ENCODE data around the gene RORB. TPM values are rescaled to one million over a fixed set of nuclear protein-coding genes. Genes with fewer than 3 reads are reported as not detected.

The RORB gene
- total and polyA plus RNA-seq, 4 donors, result 0.01 to 0.05 TPM; not detected in 2

GRCh38 chr9:74478606-74479005 is 18.5 kb upstream of the RORB start:
- no peaks in the 10 kb centered on the region for H3K4me1 ChIP-seq (ENCODE audit: control insufficient read depth in 4 of 4, insufficient read depth in 4 of 4, low read length in 3 of 4)
- no peak for TF ChIP-seq JUND (IDR thresholded peaks at IDR 0.05)
- no peaks in the 10 kb centered on the region for H3K27me3 ChIP-seq (ENCODE audit: control insufficient read depth in 4 of 4, insufficient read depth in 4 of 4, low read length in 3 of 4)
- H3K9ac ChIP-seq (ENCODE audit: low read depth in 1 of 2, low read length in 2 of 2), result no peak overlapping the region
- no peak overlapping the region for H3K4me3 ChIP-seq (ENCODE audit: low read depth in 1 of 3, low read length in 3 of 3)
- H3K27ac ChIP-seq (ENCODE audit: low read depth in 1 of 2, low read length in 2 of 2), result no peak overlapping the region
- DNase-seq (ENCODE audit: low spot score), result no peak
- no peaks in the 10 kb centered on the region for H3K9me3 ChIP-seq (ENCODE audit: control insufficient read depth in 4 of 4, low read length in 3 of 4)
- 79% methylated on average over 6 of the region's 6 CpGs for WGBS
- no peaks in the 10 kb centered on the region for H3K36me3 ChIP-seq (ENCODE audit: control insufficient read depth in 4 of 4, insufficient read depth in 3 of 4, low read depth in 1 of 4, low read length in 3 of 4)

GRCh38 chr9:74479711-74480110 is 17.4 kb upstream of the RORB start:
- no peak for DNase-seq (ENCODE audit: low spot score)
- Histone ChIP-seq H3K36me3 (ENCODE audit: control insufficient read depth in 4 of 4, insufficient read depth in 3 of 4, low read depth in 1 of 4, low read length in 3 of 4) (no peaks in the 10 kb centered on the region), H3K4me3 (ENCODE audit: low read depth in 1 of 3, low read length in 3 of 3) (no peak overlapping the region), H3K4me1 (ENCODE audit: control insufficient read depth in 4 of 4, insufficient read depth in 4 of 4, low read length in 3 of 4) (no peaks in the 10 kb centered on the region), H3K27ac (ENCODE audit: low read depth in 1 of 2, low read length in 2 of 2) (no peak overlapping the region), H3K9ac (ENCODE audit: low read depth in 1 of 2, low read length in 2 of 2) (no peak overlapping the region), H3K9me3 (ENCODE audit: control insufficient read depth in 4 of 4, low read length in 3 of 4) (no peaks in the 10 kb centered on the region), H3K27me3 (ENCODE audit: control insufficient read depth in 4 of 4, insufficient read depth in 4 of 4, low read length in 3 of 4) (no peaks in the 10 kb centered on the region)
- TF ChIP-seq ZBTB33 (IDR thresholded peaks at IDR 0.05) (no peak), MAX (IDR thresholded peaks at IDR 0.05) (no peak), SP1 (IDR thresholded peaks at IDR 0.05) (no peak), TAF1 (conservative IDR thresholded peaks at IDR 0.05) (no peak), GABPA (IDR thresholded peaks at IDR 0.05 in 1 of 2, conservative IDR thresholded peaks at IDR 0.05 in 1 of 2) (no peak), EGR1 (IDR thresholded peaks at IDR 0.05; ENCODE audit: low read depth in 2 of 2) (no peak)
- 88% methylated on average over 1 of the region's 1 CpG for WGBS

GRCh38 chr9:74487395-74487794 is 9.7 kb upstream of the RORB start:
- no peak for TF ChIP-seq TAF1 (conservative IDR thresholded peaks at IDR 0.05)
- TF ChIP-seq REST (IDR thresholded peaks at IDR 0.05), result no peak
- TF ChIP-seq RAD21 (IDR thresholded peaks at IDR 0.05), result no peak
- no peak for TF ChIP-seq YY1 (IDR thresholded peaks at IDR 0.05)
- no peak for TF ChIP-seq SP1 (IDR thresholded peaks at IDR 0.05)
- TF ChIP-seq MAX (IDR thresholded peaks at IDR 0.05), result no peak
- no peak for TF ChIP-seq GABPA (IDR thresholded peaks at IDR 0.05 in 1 of 2, conservative IDR thresholded peaks at IDR 0.05 in 1 of 2)
- TF ChIP-seq FOXA2 (IDR thresholded peaks at IDR 0.05), result no peak
- TF ChIP-seq NR2F2 (IDR thresholded peaks at IDR 0.05), result no peak
- TF ChIP-seq HNF4G (IDR thresholded peaks at IDR 0.05), result no peak
- TF ChIP-seq JUND (IDR thresholded peaks at IDR 0.05), result no peak
- no peak for TF ChIP-seq FOXA1 (IDR thresholded peaks at IDR 0.05)
- no peak for TF ChIP-seq RXRA (IDR thresholded peaks at IDR 0.05)
- no peak for TF ChIP-seq ATF3 (IDR thresholded peaks at IDR 0.05)
- no peak for TF ChIP-seq CTCF (IDR thresholded peaks at IDR 0.05; ENCODE audit: low read depth, low read length, missing input control)
- TF ChIP-seq ZBTB33 (IDR thresholded peaks at IDR 0.05), result no peak
- no peak for TF ChIP-seq HNF4A (conservative IDR thresholded peaks at IDR 0.05)
- TF ChIP-seq EGR1 (IDR thresholded peaks at IDR 0.05; ENCODE audit: low read depth in 2 of 2), result no peak
- Histone ChIP-seq H3K9ac (ENCODE audit: low read depth in 1 of 2, low read length in 2 of 2) (no peak overlapping the region), H3K27me3 (ENCODE audit: control insufficient read depth in 4 of 4, insufficient read depth in 4 of 4, low read length in 3 of 4) (no peaks in the 10 kb centered on the region), H3K4me1 (ENCODE audit: control insufficient read depth in 4 of 4, insufficient read depth in 4 of 4, low read length in 3 of 4) (no peaks in the 10 kb centered on the region), H3K9me3 (ENCODE audit: control insufficient read depth in 4 of 4, low read length in 3 of 4) (no peaks in the 10 kb centered on the region), H3K27ac (ENCODE audit: low read depth in 1 of 2, low read length in 2 of 2) (no peak overlapping the region), H3K4me3 (ENCODE audit: low read depth in 1 of 3, low read length in 3 of 3) (no peak overlapping the region), H3K36me3 (ENCODE audit: control insufficient read depth in 4 of 4, insufficient read depth in 3 of 4, low read depth in 1 of 4, low read length in 3 of 4) (no peaks in the 10 kb centered on the region)
- 93% methylated on average over 1 of the region's 1 CpG for WGBS
- DNase-seq (ENCODE audit: low spot score), result no peak

Data from liver (tissue), 9 donors.